ENCODE data around the gene PLD4. TPM values are rescaled to one million over a fixed set of nuclear protein-coding genes. Genes with fewer than 3 reads are reported as not detected.

Gene PLD4
- total and polyA plus RNA-seq, 2 experiments from 2014 or later: not detected

- TF ChIP-seq POLR2AphosphoS5 (IDR thresholded peaks at IDR 0.05; ENCODE audit: low read depth): no peak
- no peak for TF ChIP-seq ZNF331 (CRISPR knock-in tag; IDR thresholded peaks at IDR 0.05; ENCODE audit: low read depth)
- no peak for TF ChIP-seq EZH2 (IDR thresholded peaks at IDR 0.05; ENCODE audit: low read depth, unreplicated experiment)
- TF ChIP-seq STAT1 (IDR thresholded peaks at IDR 0.05; ENCODE audit: unreplicated experiment): no peak
- no peak for TF ChIP-seq ETS1 (IDR thresholded peaks at IDR 0.05)
- TF ChIP-seq CTCF (conservative IDR thresholded peaks at IDR 0.05; ENCODE audit: low read depth in 2 of 2): no peak
- TF ChIP-seq EZH2phosphoT487 (IDR thresholded peaks at IDR 0.05; ENCODE audit: unreplicated experiment): no peak
- no peak for TF ChIP-seq REST (IDR thresholded peaks at IDR 0.05; ENCODE audit: unreplicated experiment)
- TF ChIP-seq CREB1 (CRISPR knock-in tag; IDR thresholded peaks at IDR 0.05; ENCODE audit: low read depth): no peak
- TF ChIP-seq JUNB (IDR thresholded peaks at IDR 0.05; ENCODE audit: unreplicated experiment): no peak
- TF ChIP-seq ZNF462 (CRISPR knock-in tag; IDR thresholded peaks at IDR 0.05): no peak
- TF ChIP-seq ZNF114 (CRISPR knock-in tag; IDR thresholded peaks at IDR 0.05): no peak
- no peak for ATAC-seq
Measured at GRCh38 chr14:104982548-104983230, 58.0 kb downstream of the PLD4 start.

More at GRCh38 chr14:104982548-104983230, 58.0 kb downstream of the PLD4 start:
- H3K27ac Mint-ChIP-seq: no peak overlapping the region
- no peak overlapping the region for H3K27ac ChIP-seq (ENCODE audit: low read depth)
- H3K4me1 ChIP-seq (ENCODE audit: insufficient read depth): peaks cover 4% of the 10 kb centered on the region; the same call in 1 of the 2 replicates
- H4K20me1 ChIP-seq (replicated peaks; ENCODE audit: insufficient read depth): no peaks in the 10 kb centered on the region
- H2AFZ ChIP-seq: no peak overlapping the region
- H3F3A ChIP-seq (replicated peaks; ENCODE audit: low read depth): no peaks in the 10 kb centered on the region
- H3K4me3 Mint-ChIP-seq: no peak overlapping the region
- H3K79me2 ChIP-seq (replicated peaks; ENCODE audit: insufficient read depth): no peaks in the 10 kb centered on the region
- DNase-seq (ENCODE audit: low spot score): no peak
- no peaks in the 10 kb centered on the region for H3K36me3 ChIP-seq (ENCODE audit: insufficient read depth)
- H3K4me2 ChIP-seq: no peak overlapping the region
- no peak overlapping the region for H3K4me3 ChIP-seq
- H3K4me1 Mint-ChIP-seq: peaks cover 5% of the 10 kb centered on the region
- H3K9me2 ChIP-seq (ENCODE audit: insufficient read depth): no peaks in the 10 kb centered on the region
- H3K27me3 Mint-ChIP-seq (ENCODE audit: insufficient read depth, low read depth, poor library complexity): peaks cover 16% of the 10 kb centered on the region
- peaks cover 19% of the 10 kb centered on the region for H3K27me3 ChIP-seq (ENCODE audit: insufficient read depth)
- H3K36me3 Mint-ChIP-seq (ENCODE audit: low read depth): no peaks in the 10 kb centered on the region; the same call in 2 of the 3 replicates
- no peaks in the 10 kb centered on the region; the same call in 2 of the 3 replicates for H3K9me3 Mint-ChIP-seq
